HG03175 (cell line): ENCODE measurements around the gene GDNF.
"Not testable (repeated sequence)": the region's sequence is repeated elsewhere in the genome, so short reads cannot be mapped to it uniquely, and the experiment has no call there.

Source experiments
- ATAC-seq: cut with Tn5 transposase; IDR thresholded peaks from one replicate; pipeline ENCODE4 v1.9.1; 2021; ENCODE audit warnings: mild to moderate bottlenecking, moderate library complexity; ENCODE audit not compliant: unreplicated experiment

GDNF gene

DNA sequence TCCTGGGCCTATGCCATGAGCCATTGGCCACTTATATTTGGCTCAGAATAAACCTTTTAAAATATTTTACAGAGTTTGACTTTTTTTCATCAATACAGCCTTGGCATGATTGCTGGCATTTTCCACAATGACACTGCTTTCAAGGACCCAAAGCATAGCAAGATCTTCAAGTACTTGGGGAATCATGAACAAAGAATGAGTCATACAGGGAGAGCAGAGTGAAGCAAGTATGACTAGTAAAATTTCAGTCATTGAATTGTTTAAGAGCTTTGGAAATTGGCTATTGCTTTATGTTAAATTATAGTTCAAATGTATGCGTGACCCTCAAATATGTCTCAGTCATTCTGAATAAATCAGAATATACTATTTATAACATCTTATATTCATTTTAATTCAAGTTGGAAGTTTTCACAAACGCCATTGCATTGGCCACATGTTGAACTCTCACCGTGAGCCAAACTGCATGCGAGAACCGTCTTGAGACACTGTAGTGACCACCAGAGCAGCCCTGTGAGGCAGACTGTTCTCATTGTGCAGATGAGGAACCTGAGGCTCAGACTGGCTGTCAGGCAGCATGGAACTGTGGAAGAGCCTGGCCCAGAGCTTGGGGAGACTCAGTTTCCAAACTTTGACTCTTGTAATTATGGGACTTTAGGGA lies 52.9 kb downstream of the GDNF start:
- ATAC-seq = no peak

DNA sequence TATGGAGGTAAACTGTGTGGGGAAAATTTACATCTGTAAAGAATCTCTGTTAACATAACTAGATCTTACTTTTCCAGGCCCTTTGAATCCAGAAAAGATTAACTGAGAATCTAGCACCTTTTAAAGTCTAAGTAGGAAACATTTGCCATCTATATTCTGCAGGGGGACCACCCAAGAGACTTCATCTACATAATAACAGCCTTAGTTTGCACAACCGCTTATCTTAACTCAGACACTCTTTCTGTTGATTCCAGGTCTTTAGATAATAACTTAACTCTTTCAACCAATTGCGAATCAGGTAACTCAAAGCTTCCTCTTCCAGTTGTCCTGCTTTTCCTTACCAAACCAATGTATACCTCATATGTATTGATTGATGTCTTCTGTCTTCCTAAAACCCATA lies 53.4 kb downstream of the GDNF start:
- no peak for ATAC-seq

DNA sequence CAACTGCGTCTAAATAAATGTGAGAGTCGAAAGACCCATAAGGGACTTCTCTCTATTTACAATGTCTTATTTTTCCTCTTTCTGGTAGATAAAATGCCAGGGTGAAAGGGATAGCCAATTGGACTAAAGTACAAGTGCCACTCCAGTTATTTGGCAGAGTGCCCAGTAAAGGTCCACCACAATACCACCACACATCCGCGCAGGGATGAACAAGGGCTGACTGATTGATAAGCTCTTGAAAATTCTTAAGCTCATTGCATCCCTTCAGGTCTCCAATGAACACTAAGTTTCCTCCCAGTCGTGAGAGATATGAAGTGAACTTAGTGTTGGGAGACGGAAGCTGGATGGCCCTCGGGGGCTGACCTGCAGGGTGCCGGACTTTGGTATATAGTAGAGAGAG lies 58.4 kb downstream of the GDNF start:
- not testable (repeated sequence) for ATAC-seq

DNA sequence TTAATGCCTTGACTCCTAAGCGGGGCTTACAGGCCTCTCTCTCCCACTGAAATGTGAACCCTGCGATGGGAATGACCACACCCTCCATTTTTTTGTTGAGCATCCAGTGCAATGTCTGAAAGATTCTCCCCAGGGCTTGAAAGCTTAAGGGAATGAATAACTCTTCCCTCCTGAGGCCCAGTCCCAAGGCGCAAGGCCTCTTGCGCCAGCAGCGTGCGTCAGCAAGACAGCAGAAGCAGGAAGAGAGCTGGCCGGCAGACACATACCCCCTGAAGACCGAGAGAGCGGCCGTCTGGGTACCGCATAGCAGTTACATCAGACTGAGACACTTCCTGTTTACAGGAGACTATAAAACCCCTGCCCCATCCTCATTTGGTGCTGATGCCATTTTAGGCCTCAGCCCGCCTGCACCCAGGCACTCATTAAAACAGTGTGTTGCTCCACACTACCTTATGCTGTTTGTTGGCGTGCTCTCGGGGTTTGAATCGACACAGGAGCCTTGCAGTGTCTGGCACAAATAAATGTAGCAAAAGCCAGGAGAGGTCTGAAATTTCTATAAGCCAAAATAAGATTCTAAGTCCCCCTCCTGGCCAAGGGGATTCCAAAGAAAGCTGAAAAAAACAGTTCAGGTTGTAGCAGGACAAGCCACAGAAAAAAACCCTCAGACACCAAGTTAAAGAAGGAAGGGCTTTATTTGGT lies 62.3 kb downstream of the GDNF start:
- no peak for ATAC-seq

DNA sequence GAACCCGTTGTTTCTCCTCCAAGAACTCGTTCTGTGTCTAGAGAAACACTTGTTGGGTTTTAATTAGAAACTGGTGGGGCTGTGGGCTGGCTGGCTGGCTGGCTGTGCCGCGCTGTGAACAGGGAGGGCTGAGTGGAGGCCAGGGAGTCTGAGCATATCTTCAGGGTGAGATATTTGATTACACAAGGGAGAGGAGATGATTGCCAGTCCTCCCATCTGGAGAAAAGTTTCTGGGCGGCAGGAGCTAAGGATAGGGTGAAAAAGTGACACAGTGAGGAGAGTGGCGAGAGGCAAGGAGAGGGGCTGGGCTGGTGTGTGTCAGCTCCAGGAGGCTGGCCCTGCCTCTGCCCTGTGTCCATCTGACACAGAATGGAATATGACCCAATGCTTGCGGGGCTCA lies 63.0 kb downstream of the GDNF start:
- no peak for ATAC-seq

DNA sequence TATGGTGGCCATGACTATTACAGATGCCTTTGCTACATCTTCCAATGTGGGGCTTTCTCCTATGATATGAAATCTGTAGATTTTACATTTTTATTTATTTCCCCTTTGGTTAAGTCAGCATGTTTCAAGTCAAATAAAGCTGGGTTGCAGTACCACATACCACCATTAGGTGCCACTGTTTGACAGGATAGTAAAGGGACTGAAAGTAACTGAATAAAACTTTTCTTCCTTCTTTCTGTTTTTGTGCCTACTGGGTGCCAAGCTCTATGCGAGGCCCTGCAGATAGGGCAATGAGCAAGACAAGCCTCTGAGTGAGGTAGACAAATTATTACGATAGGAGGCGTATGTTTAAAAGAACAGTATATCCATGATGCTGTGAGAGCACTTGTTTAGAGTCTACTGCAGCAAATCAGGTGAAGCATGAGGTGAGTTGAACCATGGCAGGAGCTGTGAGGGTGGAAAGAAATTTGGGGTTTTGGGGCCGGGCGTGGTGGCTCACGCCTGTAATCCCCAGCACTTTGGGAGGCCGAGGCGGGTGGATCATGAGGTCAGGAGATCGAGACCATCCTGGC lies 64.8 kb downstream of the GDNF start:
- no peak for ATAC-seq

DNA sequence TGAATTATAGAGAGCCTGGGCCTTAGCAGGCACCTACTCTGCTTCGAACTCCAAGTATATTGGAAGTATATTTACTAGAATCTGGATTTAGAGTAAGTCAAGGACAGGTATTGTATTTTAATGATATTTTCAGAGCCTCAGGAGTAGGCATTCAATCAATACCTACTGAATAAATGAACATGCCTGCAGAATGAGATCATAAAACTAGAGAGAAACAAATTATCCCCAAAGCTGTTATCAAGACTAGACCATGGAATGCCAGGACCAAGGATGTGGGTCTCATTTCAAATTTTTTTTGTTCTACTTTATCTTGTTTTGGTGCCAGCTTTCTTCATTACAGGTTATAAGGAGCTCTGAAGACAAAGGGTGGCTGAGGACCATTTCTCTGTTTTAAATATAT lies 66.0 kb downstream of the GDNF start:
- ATAC-seq = no peak

DNA sequence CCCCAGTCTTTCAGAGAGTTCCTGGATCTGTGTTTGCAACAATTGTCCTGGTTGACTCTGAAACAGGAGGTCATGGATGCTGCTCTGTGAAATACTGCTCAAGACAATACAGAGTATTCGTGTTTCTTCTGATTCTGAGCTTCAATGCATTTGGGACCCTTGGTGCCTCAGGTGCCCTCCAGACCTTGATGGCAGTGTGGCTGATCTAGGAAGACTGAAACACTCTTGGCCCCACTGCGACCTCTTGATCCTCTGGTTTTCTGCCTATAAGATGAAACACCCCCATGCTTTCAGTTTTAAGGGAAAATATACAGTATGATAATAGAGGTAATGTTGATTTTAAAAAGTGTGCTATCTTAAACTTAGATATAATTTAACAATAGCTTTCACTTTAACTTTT lies 67.6 kb downstream of the GDNF start:
- ATAC-seq = no peak

DNA sequence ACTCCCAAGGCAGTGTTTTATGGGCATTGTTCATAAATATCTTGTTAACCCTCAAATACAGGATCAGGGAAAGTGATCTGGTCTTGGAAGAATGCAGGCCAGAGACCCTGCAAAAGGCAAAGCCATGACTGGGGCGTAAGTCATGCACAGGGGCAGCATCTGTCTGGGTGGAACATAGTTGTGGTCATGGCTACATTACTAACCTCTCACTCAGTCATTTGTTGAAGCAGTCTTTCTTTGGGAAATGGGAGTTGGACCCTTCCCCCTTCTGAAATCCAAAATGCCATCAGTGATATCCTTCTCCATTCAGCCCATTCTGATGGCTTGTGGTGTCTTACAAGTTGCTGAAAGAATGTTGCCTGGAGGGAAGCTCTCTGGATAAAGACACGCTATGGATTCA lies 68.1 kb downstream of the GDNF start:
- ATAC-seq = no peak

DNA sequence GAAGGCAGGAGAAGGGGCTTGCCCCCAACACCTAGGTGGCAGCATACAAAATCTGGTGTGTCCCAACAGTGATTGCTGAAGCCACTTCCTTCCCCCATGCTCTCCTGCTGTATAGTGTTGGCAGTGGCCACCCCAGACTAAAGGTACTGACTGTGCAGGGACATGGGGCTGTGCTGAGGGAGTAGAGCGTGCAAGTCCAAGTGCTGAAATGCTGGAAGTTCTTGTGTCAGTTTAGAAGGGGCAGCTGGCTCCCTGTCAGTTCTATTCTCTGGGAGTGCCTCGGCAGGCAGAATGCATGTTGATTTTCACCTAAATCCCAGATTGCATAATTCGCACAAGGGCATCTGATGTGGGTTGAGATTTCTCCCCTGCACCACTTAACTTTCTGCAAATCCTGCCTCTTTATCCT lies 68.6 kb downstream of the GDNF start:
- no peak for ATAC-seq

DNA sequence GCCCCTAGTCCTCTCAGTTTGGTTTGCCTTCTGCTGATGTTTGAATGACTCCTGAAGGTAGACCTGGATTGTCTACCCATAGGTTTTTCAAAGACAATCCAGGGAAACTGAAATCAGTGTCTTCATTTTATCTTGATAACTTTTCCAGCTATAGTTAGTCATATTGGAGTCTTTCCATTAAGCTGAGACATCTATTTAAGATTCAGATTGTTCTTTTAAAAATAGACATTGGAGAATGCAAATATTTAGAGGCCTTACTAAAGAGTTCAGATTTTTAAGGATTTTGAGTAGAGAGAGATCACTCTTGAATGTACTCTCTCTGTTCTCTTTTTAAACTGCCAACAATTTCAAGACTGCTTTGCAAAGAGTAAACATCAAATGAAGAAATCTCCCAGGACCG lies 69.1 kb downstream of the GDNF start:
- no peak for ATAC-seq

DNA sequence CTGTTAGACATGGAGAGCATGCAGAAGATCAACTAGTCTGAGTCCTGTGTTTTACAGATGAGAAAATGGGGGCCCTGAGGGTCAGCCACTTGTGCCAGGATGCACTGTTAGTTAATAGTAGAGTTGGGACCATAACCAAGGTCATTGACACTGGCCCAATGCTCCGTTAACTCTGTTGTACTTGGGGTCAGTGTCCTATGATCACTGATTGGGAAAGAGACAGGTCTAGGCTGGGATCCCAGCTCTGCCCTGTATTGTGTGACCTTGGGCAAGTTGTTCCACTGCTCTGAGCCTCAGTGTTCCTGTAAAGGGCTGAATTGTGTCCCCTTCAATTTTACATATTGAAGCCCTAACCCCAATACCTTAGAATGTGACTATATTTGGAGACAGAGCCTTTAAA lies 70.0 kb downstream of the GDNF start:
- ATAC-seq = no peak

DNA sequence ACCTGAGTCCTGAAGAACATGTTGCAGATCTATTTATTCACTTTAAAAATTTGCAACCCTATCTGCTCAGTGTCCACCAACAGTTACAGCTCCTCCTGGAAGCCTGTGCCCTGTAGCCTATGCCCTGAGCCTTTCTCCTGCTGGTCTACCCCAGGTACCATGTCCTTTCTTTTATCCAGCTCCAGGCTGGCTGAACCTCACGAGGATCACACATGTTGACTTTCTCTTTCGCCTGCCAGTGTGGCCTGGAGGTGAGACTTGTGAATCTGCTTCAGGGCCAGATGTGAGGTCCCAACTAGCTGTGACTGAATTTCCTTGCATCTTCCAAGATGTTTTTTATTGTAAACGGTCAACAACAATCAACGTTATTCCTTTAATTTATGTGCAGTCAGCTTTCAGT lies 70.7 kb downstream of the GDNF start:
- no peak for ATAC-seq

DNA sequence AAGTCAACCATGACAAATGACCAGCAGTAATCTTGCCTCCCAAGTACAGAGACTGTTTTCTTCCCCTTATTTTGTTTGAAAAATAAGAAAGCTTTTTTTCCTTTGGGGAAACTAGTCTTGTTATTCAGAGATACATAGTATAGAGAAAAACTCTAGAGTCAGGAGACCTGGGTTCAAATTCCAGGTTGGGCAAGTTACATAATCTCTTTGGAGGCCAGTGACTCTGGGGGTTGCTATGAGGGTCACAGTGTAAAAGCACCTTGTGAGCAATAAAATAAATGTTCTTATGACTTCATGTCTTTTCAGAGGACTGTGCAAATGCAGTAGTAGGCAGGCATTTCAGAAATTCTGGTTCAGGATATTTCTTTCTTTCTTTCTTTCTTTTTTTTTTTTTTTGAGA lies 71.5 kb downstream of the GDNF start:
- no peak for ATAC-seq

DNA sequence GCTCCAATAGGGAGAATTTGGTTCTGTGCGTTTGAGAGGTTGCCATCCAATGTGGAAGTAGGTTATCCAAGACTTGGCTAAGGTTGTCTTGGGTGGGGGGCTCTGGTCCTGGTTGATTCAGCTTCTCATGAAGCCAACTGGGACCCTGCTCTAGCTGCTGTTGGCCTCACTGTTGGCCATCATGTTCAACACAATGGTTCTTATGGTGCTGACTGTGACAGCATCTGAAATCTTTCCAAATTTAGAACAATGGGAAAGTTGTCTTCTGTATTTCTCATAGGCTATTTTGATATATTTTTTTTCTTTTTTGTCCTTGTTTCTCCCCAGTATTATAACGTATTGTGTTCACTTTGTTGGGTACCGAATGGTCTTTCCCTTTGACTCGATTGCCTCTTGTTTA lies 71.9 kb downstream of the GDNF start:
- no peak for ATAC-seq

DNA sequence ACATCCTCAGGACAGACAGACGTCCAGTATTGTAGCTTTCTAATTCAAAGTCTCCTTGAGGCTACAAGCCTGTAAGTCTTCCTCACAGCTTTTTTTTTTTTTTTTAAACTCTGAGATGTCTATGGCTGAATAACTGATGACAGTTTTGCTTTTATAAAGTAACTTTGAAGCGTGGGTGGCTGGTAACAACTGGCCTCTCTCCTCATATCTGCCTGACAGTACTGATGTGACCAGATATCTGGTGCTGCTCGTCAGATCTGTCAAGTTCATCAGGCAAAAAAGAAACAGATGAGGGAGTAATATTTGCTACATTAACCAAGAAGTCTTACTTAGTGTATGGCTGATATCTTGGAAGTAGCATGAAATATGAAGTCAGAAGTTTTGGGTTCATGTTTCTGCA lies 72.6 kb downstream of the GDNF start:
- ATAC-seq = no peak
